Ishikawa (cell line): ENCODE measurements around the gene PCBP3.
A peak's percentile ranks its signal among the peaks of the same experiment; 100 is the strongest.

Experiments used
- CEBPB ChIP-seq: IDR thresholded peaks from 2 replicates; pipeline ENCODE4 v1.6.1; 2012
- CREB1 ChIP-seq: IDR thresholded peaks from 2 replicates; pipeline ENCODE4 v1.6.1; 2012; ENCODE audit warnings: low read depth
- EGR1 ChIP-seq: IDR thresholded peaks from 2 replicates; pipeline ENCODE4 v1.6.1; 2012
- EP300 ChIP-seq: IDR thresholded peaks from 2 replicates; pipeline ENCODE4 v1.6.1; 2012; ENCODE audit warnings: borderline replicate concordance
- FOXM1 ChIP-seq: IDR thresholded peaks from 2 replicates; pipeline ENCODE4 v1.6.1; 2012; ENCODE audit warnings: low read depth, borderline replicate concordance
- NFIC ChIP-seq: IDR thresholded peaks from 2 replicates; pipeline ENCODE4 v1.6.1; 2012
- RAD21 ChIP-seq: IDR thresholded peaks from 2 replicates; pipeline ENCODE4 v1.6.1; 2012; ENCODE audit warnings: low read depth
- TAF1 ChIP-seq: IDR thresholded peaks from 2 replicates; pipeline ENCODE4 v1.6.1; 2012; ENCODE audit warnings: low read depth, mild to moderate bottlenecking
- TCF12 ChIP-seq: IDR thresholded peaks from 2 replicates; pipeline ENCODE4 v1.6.1; 2012; ENCODE audit warnings: low read depth
- TEAD4 ChIP-seq: IDR thresholded peaks from 2 replicates; pipeline ENCODE4 v1.6.1; 2012
- YY1 ChIP-seq: IDR thresholded peaks from 2 replicates; pipeline ENCODE4 v1.6.1; 2012; ENCODE audit warnings: low read depth
- ZBTB7A ChIP-seq: IDR thresholded peaks from 2 replicates; pipeline ENCODE4 v1.6.1; 2012; ENCODE audit warnings: low read depth
- TF ChIP-seq, protein P1 (sequence below): IDR thresholded peaks from 2 replicates; pipeline ENCODE4 v1.6.1; 2012
- TF ChIP-seq, protein P2 (sequence below): IDR thresholded peaks from 2 replicates; pipeline ENCODE4 v1.6.1; 2012; ENCODE audit warnings: low read depth, mild to moderate bottlenecking
- TF ChIP-seq, protein P3 (sequence below): IDR thresholded peaks from 2 replicates; pipeline ENCODE4 v1.6.1; 2012

The PCBP3 gene

DNA sequence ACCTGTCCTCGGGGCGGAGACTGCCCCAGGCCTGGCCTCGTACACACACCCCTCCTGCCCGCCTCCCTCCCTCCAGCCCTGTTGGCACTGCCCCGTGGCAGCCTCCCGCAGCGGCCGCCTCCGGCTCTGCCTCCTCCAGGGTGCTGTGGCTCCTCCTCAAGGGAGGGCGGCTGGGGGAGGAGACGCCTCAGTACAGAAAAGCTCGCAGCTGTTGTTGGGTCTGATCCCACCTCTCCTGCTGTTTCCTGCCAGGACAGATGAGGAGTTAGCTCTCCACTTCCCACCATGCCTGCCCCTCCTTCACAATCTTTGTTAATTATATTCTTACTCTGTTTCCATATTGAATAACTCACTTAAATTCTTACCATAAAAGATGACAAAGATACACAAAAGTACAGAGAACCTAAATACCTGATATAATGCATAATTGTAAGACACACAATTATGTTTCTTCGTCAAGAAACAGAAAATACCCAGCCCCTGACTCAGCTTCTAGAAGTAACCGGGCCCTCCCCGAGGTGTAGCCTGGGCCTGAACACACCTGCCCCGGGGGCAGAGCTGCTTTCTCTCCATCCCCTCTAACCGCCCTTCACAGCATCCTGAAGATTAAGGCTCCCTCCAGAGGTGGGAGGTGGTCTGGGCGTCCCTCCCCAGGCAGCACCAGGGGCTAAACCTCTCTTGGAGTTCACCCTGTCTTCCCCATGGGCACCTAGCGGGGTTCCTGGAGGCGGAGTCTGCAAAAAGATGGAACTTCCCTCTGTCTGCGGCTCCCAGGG lies 307.4 kb downstream of the PCBP3 start:
- TF ChIP-seq NFIC (peak; percentile 75), RAD21 (no peak), FOXM1 (no peak), CEBPB (no peak), TAF1 (no peak), ZBTB7A (no peak), TEAD4 (0 out of 2 replicates have a peak, but pooled peaks have one; percentile 22), TCF12 (peak; percentile 75), YY1 (no peak), EP300 (0 out of 2 replicates have a peak, but pooled peaks have one; percentile 58), CREB1 (no peak), EGR1 (peak; percentile 50)
- TF ChIP-seq, protein P1, sequence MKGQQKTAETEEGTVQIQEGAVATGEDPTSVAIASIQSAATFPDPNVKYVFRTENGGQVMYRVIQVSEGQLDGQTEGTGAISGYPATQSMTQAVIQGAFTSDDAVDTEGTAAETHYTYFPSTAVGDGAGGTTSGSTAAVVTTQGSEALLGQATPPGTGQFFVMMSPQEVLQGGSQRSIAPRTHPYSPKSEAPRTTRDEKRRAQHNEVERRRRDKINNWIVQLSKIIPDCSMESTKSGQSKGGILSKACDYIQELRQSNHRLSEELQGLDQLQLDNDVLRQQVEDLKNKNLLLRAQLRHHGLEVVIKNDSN: no peak; the same call in 1 of the 2 replicates
- TF ChIP-seq, protein P2, sequence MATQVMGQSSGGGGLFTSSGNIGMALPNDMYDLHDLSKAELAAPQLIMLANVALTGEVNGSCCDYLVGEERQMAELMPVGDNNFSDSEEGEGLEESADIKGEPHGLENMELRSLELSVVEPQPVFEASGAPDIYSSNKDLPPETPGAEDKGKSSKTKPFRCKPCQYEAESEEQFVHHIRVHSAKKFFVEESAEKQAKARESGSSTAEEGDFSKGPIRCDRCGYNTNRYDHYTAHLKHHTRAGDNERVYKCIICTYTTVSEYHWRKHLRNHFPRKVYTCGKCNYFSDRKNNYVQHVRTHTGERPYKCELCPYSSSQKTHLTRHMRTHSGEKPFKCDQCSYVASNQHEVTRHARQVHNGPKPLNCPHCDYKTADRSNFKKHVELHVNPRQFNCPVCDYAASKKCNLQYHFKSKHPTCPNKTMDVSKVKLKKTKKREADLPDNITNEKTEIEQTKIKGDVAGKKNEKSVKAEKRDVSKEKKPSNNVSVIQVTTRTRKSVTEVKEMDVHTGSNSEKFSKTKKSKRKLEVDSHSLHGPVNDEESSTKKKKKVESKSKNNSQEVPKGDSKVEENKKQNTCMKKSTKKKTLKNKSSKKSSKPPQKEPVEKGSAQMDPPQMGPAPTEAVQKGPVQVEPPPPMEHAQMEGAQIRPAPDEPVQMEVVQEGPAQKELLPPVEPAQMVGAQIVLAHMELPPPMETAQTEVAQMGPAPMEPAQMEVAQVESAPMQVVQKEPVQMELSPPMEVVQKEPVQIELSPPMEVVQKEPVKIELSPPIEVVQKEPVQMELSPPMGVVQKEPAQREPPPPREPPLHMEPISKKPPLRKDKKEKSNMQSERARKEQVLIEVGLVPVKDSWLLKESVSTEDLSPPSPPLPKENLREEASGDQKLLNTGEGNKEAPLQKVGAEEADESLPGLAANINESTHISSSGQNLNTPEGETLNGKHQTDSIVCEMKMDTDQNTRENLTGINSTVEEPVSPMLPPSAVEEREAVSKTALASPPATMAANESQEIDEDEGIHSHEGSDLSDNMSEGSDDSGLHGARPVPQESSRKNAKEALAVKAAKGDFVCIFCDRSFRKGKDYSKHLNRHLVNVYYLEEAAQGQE: no peak
- TF ChIP-seq, protein P3, sequence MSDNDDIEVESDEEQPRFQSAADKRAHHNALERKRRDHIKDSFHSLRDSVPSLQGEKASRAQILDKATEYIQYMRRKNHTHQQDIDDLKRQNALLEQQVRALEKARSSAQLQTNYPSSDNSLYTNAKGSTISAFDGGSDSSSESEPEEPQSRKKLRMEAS: peak; percentile 34; the same call in 1 of the 2 replicates

DNA sequence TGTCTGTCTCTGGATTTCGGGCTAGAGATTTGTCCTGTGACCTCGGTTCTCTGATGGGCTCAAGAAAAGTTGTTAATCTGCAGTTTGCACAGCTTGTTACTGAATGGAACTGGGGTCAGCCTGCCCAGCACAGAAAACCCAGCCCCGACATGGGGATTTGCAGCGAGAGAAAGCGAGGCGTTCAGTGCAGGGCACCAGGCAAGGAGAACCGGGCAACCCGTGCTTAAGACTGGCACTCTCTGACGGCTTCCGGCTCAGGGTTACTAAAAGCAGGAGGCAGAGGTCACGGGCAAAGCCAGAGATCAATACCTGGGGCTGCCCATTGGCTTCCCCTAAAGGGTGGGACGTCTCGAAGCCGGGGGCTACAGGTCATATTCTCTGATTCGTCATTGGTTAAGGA lies 308.2 kb downstream of the PCBP3 start:
- TF ChIP-seq ZBTB7A: no peak
- TF ChIP-seq YY1: no peak
- no peak for TF ChIP-seq FOXM1
- no peak for TF ChIP-seq NFIC
- no peak for TF ChIP-seq CREB1
- TF ChIP-seq, protein P1: no peak
- TF ChIP-seq, protein P3: no peak

DNA sequence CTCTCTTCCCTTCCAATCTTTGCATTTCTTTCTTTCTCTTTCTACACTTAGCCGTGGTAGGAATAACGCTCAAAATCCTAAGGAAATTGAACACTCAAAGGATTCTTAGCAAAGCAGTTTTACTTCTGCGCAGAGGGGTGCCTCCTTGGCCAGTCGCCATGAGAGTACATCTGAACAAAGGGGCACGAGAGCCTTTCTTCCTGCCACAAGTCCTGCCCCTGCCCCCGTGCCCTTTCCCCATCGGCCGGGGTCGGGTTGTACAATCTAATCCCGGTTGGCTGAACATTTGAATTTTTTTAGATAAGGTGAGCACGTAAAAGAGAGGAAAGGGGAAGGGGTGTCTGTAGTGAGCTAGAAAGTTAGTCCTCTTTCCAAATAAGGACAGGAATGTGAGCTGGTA lies 309.4 kb downstream of the PCBP3 start:
- TF ChIP-seq CEBPB (no peak), YY1 (no peak), RAD21 (no peak), CREB1 (no peak), ZBTB7A (no peak), NFIC (no peak), EP300 (no peak), TAF1 (no peak), FOXM1 (no peak), TEAD4 (no peak), EGR1 (no peak)
- TF ChIP-seq, protein P1: no peak
- TF ChIP-seq, protein P2: no peak

DNA sequence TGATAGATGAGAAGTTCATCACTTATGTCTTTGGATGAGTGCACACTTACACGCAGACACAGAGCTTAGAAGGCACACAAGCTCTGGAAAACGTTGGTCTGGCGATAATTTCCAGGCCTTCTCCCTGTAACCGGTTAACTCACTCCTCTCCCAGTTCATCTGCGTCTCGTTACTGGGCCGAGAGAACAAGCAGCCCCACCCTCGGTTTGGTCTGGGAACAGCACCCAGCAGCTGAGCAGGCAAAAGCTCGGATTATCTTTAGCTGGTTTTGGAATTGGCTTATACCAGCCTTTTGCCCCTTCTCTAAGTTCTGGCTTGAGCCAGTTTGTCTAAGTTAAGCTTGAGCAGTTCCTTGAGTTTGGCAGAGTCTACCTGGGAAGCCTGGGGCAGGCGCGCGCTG lies 310.7 kb downstream of the PCBP3 start:
- TF ChIP-seq FOXM1 (no peak), EGR1 (no peak), TAF1 (no peak), YY1 (no peak), NFIC (no peak), TEAD4 (no peak), CREB1 (no peak), EP300 (no peak), CEBPB (no peak), TCF12 (no peak), ZBTB7A (no peak), RAD21 (no peak)
- TF ChIP-seq, protein P2: no peak
- TF ChIP-seq, protein P1: no peak
- TF ChIP-seq, protein P3: no peak
